GM12872 (cell line): ENCODE data around the gene MCTP1.

Experiments used
- TF ChIP-seq, protein P1 (sequence below): IDR thresholded peaks from 3 replicates; pipeline ENCODE4 v1.5.1; 2011; ENCODE audit warnings: low read depth, mild to moderate bottlenecking, low read length, moderate library complexity; ENCODE audit not compliant: insufficient read depth

Gene MCTP1

DNA sequence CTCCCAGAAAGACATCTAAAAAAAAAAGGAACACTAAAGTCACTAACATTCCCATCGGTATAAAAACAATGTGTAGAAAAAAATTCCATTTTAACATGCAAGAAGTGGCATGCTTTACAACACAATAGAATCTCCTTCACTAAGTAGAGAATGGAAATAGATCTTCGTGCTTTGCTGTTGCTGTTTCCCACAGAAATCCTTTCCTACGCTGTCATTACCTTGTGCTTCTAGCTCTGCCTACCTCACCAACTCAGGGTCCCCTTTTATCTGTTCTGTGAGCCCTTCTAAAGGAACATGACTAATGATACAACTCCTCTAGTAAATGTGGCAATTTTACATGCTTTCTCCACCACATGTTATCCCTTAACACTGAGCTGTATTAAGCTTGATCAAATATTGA, 202.9 kb downstream of the MCTP1 start:
- TF ChIP-seq, protein P1, sequence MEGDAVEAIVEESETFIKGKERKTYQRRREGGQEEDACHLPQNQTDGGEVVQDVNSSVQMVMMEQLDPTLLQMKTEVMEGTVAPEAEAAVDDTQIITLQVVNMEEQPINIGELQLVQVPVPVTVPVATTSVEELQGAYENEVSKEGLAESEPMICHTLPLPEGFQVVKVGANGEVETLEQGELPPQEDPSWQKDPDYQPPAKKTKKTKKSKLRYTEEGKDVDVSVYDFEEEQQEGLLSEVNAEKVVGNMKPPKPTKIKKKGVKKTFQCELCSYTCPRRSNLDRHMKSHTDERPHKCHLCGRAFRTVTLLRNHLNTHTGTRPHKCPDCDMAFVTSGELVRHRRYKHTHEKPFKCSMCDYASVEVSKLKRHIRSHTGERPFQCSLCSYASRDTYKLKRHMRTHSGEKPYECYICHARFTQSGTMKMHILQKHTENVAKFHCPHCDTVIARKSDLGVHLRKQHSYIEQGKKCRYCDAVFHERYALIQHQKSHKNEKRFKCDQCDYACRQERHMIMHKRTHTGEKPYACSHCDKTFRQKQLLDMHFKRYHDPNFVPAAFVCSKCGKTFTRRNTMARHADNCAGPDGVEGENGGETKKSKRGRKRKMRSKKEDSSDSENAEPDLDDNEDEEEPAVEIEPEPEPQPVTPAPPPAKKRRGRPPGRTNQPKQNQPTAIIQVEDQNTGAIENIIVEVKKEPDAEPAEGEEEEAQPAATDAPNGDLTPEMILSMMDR: no peak

DNA sequence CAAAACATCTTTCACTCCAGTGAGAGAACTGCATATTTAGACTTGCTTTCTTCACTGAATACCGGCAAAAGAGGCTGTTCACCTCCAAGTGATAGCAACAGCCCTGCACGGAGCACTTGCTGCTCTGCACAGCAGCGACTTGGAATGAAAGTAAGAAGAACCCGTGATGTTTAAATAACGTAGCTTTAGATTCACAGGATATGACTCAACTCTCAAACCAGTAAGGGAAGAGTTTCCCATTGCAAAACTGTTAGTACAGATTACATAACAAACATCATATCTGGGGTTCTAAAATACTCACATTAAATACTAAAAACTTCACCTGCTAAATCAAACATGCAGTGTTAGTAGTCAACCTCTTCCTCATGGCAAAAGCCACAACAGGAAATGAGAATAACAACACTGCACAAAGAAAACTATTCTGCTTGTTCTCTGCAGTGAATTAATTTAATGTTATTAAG, 203.4 kb downstream of the MCTP1 start:
- TF ChIP-seq, protein P1: no peak

DNA sequence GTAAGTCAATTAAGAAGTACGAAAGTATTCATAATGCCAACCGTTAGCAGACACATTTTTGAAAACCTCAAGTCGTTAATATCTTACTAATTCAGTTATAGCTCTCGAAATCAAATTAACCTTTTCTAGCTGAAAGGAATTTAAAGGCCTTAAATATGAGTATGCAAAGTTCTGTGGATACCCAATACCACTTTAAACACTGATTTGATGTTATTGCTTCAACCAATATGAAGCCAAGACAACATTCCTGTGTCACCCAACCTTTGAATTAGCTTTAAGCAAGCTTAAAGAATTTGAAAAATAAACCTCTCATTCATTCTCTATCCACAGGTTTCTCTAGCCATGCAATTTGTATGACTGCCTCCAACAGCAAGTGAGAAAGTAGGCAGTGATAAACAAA, 204.5 kb downstream of the MCTP1 start:
- TF ChIP-seq, protein P1: no peak

DNA sequence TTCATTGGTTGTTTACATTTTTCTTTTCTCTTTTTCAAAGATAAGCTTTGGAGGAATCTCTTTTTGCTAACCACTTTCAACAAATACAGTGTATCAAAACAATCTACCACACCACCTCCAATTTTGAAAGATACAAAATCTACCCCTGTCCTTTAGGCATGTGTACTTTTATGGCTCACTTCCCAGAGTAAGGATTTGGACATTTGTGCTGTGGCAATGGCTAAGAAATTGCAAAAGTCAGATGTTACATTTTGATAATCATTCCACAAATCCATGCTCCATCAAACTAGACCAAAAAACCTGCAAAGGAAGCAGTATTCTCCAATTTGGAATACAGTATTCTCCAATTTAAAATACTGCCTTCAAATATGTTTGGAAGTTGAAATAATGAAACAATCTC, 204.9 kb downstream of the MCTP1 start:
- TF ChIP-seq, protein P1: no peak

DNA sequence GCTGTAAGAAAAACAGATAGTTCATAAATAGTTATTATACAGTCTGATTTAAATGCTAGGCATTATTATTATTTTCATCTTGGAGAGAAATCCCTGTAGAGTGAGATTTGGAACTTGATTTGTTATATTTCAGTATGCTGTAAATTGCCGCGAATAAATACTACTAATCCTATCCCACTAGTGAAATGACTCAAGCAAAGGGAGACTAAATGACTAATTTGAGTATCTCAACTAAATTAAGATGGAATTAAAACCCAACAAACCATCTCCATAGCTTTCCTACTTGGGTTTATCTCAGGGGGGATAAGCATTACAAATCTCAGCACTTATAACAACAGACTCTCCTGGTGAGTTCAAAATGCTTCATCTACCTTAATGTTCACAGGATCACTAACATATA, 206.0 kb downstream of the MCTP1 start:
- TF ChIP-seq, protein P1: no peak

DNA sequence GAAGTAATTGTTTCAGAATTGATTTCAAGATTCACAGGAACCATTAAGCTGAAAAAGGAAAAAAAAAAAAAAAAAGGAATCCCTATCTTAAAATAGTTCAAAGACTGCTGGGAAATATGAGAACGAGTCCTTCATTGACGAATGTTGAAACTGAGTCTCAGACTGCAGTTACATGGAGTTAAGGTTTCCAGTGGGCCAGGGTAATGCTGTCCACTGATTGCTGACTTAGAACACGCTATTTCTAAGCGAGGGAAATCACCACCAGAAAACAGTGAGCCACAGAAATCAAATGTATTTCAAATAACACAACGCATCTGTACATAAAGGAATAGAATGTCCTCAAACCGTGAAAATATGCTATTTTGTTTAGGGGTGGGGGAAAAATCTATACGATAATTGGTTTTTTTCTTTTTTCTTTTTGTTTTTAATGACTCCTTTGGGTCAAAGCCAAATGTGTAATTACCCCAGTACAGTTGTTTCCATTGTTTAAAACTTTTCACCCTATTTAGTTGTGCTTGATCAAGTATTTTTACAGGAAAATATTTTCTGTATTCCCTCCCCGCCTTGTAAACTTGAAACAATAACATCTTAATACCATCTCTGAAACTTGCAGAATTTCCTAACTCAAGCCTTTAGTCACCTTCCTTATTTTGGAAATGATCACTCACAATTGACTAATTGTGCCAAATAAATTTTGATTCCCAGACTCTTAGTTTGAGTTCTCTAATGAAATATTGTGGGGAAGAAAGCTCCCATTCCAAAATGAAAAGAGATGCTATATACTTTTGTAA, 208.3 kb downstream of the MCTP1 start:
- TF ChIP-seq, protein P1: no peak

DNA sequence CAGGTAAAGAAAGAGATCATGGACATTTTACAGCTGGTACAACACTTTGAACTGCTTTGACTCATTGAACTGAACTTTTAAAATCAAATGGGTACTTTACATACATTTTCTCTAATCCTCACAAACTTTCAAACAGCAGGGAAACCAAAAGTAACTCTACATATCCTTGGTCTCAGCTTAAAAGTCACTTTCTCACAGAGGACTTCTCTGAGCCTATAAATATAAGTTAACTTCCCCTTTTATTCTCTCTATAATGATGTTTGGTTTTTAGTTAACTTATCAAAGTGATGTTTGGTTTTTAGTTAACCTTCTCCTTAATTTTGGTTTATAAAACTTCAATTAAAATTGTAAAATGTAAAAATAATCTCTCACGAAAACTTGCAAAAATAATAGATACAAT, 209.8 kb downstream of the MCTP1 start:
- TF ChIP-seq, protein P1: no peak
